Inflammatory macrophage treated with lipopolysaccharide for 4 hours (primary cell): ENCODE measurements around the gene PRSS56.

ENCODE experiments used
- DNase-seq: peaks from one replicate; pipeline ENCODE4 v3.0.0-alpha.2; 2020

PRSS56 gene

GRCh38 chr2:232519581-232520438 lies at the start of gene PRSS56:
TSS of gene PRSS56 (plus strand) at chr2:232520388. CDS start at chr2:232520599, 211 bp downstream.
- no peak for DNase-seq

DNA sequence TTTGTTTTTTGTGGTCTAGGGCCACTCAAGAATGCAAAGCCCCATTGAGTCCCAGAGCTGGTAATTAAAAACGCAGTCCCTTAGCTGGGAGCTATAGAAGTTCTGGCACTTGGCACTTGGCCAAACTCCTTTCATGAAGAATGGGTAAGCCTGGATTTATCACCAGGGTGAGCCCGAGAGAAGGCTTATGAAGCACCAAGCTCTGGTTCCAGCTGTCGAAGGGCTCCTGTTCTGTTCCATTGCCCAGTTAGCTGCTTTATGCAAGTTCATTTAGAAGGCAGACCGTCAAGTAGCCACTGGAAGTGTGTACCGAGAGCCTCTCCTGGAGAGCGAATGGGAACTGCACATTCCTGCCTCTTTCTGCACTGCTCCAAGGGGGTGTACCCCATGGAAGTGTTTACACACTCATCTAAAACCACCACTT lies 46.7 kb upstream of the PRSS56 start:
- no peak for DNase-seq

DNA sequence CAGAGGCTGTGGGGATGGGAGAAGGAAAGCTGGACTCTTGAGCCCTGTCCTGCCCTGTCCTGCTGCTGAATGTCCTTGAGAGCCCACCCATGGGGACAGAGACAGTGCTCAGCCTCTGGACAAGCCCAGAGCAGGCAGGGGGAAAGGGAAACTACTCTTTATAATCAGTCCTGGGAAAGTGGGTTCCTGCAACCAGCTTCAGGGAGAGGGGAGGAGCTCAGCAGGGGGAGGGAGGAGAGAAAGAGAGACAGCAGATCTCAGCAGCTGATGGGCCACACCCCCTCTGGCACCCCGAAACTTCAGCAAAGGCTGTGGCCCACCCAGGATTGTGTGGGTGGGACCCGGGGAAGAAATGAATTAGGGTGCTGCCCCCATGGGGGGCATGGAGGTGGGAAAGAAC lies 44.1 kb upstream of the PRSS56 start:
- no peak for DNase-seq

GRCh38 chr2:232476791-232477190 lies 43.4 kb upstream of the PRSS56 start:
- DNase-seq, result no peak

GRCh38 chr2:232477751-232478510 lies 42.3 kb upstream of the PRSS56 start:
- no peak for DNase-seq

DNA sequence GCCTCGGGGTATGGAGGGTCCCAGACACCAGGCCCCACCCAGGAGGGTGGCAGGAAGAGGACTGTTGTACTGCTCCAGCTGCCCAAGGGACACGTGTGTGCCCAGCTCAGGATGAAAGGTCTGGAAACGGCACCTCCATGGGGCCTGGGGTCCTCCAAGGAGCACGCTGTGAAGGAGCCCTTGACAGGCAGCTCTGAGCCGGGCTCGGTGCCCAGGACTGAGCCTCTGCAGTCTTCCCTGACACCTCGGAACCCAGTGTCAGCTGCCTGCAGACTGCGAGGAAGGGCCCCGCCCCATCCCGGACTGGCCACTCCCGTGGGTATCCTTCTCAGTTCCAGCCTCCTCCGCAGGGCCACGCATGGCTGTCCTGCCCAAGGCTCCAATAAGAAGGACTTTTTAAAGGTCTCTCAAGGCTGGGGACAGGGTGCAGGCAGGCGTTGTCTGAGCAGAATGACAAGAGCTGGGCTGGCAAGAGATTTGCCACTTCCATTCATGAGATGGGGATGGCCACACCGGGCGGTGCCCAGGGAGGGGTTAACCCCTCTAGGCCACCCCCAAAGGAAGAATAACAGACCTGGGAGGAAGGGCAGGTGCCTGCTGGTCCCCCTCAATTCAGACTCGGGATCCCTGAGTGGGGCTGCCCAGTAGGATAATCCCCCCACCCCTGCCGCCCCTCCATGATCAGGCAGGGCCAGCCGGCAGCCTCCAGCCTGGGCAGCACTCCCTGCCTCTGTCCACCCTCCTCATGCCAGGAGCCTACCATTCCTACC lies 41.4 kb upstream of the PRSS56 start:
- no peak for DNase-seq

DNA sequence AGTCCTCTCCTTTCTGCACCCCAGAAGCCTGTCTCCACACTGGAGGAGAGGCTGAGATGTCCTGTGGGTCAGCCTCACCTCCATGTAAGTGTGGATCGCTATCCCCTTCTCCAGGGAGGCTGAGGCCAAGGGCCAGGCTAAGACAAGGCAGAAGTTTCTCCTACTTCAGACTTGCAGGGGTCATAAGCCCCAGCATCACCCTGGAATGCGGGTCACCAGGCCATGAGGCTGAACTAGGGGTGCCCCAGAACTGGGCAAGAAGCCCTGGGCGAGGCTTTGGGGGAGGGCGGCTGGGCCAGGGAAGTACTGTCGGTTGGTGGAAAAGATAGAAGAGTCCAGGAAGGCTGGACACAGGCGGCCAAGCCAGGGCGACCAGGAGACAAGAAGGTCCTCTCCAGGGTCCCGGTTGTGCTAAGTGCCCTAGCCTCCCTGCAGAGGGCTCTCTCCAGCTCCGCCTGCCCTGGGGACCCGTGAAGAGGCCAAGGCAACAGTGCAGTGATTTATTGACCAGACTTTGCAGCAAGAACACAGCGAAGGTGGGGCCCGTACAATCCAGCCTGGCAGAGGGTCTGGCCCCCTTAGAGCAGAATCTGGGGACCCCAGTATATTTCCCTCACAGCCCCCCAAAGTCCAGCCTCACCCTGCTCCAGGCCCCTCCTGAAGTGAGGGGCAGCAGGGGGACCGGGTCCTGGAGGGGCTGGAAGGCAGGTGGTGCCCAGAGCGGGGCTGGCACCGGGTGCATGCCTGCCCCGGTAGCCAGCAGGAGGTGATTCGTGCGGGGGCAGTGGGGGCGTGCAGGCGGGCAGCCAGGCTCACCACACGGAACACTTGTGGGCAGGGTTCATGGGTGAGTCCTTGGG lies 40.6 kb upstream of the PRSS56 start:
- DNase-seq, result no peak

DNA sequence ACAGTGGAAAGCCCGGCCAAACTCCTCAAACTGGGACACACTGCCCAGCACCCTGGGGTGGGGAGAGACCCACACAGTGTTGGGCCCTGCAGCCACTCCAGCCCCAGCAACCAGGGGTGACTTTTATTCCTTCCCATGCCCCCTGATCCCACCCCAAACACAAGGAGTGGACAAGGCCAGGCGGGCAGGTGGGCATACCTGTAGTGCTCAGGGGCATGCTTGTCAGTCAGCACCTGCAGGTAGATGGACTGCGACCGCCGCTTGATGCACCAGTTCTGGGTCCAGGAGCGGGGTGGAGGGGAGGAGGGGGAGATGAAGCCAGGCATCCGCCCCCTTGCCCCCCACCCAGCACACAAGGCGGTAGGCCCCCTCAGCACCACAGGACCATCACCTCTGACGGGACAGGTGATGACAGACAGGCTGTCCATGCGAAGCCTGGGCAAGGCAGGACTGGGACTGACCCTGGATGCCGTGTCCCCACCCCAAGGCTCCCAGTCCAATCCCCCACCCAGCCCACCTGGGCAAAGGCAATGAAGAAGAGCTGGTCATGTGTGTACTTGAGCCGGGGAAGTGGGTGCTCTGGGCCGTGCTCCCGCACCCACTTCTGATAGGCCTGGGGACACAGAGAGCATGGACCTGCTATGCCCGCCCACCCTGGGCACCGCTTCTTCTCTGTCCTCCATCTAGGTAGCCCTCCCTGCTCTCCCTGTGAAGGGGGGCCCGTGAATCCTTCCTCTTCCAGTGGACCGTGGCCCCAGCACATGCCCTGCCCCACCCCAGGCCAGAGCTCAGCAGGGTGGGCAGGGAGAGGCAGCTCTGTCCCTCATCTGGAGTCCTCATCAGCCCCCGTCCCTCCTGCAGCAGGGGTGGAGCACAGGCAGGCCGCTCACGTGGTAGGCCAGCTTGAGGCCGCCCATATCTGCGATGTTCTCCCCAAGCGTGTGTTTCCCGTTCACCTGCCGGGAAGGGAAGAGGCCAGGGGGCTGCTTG lies 39.7 kb upstream of the PRSS56 start:
- DNase-seq, result no peak

DNA sequence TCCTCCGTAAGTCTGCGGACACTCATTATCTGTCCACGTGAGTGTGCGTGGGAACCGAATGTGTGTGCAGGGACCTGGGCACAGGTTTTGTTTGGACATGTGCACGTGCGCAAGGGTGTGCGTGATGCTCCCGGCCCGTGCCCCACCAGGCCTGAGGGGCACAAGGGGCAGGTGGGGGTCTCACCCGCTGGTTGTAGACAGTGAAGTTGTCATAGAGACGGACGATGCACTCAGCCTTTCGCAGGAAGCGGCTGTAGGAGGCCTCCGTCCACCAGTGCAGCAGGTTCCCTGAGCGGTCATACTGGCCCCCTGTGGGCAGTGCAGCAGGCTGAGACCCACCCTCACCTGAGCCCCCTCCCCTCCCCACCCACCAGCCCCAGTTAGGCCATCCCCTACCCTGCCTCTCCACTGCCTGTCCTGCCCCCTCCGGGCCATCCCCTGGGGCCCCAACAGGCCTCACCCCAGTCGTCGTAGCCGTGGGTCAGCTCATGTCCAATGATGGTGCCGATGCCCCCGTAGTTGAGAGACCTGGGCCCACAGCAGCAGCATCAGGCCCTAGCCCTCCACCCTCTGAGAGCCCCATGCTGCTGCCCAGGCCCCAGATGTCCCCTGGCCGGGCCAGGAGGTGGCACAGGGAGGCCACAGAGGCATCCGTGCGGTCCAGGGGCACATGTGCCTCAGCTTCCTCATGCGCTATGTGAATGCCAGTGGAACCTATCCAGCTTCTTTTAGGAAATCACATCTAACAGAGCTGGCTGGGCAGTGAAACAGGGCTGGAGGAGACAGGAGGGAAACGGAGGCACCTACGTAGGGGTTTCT lies 38.7 kb upstream of the PRSS56 start:
- no peak for DNase-seq

DNA sequence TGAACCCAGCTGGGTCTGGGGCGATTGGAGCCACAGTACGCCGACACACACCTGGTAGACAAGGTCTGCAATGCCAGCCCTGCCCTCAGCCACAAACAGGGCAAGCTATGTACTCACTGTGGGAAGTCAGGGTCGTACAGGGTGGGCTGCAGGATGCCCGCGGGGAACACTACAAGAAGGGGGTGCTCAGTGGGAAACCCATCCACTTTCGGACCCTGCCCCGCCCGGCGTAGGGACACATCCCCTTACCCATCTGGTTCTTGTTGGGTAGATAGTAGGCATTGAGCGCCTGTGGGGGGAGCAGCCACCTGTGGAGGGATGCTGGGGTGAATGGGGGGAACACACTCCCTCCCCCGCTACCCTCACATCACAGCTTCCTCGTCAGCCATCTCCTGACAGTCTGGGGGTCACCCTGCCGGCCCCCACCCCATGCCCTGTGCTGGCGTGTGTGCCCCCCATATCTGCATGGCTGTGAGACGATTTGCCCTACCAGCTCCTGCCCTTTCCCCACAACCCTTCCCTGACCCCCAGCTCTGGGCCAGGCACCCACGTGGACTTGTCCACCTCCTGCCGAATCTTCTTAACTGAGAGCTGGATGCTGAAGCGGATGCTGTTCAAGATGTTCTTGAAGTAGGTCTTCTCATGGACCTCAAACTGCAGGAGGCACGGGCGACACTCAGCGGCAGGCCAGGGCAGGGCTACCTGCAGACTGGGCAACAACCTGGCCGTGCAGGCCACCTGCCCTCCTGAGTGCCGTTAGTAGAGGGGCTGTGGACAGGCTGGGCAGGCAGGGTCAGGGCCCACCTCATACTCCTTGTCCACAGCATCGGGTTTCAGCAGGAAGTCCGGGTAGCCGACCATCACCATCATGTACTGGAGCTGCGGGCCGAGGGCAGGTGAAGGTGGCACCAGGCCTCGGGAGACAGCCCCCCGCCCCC lies 37.6 kb upstream of the PRSS56 start:
- DNase-seq, result no peak

DNA sequence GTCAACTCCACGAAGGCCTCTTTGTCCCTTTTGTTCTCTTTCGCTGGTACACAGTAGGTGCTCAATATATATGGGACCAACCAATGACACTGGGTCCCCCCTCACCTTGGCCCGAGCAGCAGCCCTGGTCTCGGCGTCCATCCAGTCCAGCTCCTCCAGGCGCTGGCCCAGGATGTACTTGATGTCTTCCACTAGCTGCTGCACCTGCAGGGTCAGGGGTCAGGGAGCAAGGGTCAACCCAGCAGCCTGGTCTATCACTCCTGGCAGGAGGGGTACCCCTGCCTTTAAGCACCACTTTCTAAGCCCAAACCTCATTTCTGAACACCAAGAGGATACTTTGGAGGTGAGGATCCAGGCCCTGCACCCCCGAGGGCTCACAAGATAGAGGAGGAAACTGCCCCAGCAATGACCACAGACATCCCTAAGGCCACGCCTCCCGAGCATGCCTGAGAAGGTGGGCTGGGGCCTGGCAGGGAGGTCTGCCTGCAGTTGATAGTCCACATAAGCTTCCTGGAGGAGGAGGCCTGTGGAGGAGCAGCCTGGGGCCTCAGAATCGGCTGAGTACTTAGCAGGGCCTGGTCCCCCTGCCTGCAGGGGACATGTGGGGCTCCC lies 36.8 kb upstream of the PRSS56 start:
- no peak for DNase-seq

GRCh38 chr2:232483923-232484627 lies 36.1 kb upstream of the PRSS56 start:
- DNase-seq, result no peak

- no peak for DNase-seq
Measured at GRCh38 chr2:232484628-232485347, 35.4 kb upstream of the PRSS56 start.

- no peak for DNase-seq
Measured at GRCh38 chr2:232485348-232485756, 34.8 kb upstream of the PRSS56 start.

DNA sequence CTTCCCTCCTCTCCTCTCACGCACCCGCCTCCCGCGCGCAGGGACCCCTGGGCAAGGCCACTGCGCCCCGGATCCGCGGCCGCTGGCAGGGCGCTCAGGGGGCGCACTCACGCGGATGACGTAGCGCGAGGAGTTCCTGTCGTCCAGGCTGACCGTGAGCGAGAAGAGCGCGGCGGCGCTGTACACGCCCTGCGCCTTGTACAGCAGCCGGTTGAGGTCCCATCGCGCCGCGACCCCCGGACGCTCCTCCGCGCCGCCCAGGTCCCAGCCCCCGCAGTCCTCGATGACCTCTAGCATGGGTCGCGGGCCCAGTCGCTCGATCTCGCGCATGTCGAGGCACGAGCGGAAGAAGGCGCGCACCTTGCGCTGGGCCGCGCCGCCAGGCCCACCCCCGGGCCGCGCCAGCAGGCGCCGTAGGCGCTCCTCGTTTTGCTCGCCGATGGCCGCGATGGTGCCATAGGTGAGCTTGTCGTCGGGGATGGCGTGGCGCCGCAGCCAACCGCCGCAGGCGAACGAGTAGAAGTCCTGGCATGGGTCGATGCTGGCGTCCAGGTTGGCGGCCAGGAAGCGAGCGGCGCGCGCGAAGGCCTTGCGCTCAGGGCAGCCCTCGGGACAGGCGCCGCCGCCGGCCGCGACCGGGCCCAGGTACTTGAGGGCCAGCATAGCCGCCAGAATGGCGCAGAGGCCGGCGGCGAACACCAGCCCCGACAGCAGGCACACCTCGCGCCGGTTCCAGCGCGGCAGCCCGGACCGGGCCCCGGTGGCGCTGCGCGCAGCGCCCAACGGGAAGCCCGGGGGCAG lies 34.2 kb upstream of the PRSS56 start:
- no peak for DNase-seq
